HG03558 (cell line): ENCODE data around the gene CAMK2A.

Experiments
- ATAC-seq: cut with Tn5 transposase; IDR thresholded peaks from one replicate; pipeline ENCODE4 v1.9.1; 2021; ENCODE audit warnings: moderate number of reproducible peaks; ENCODE audit not compliant: unreplicated experiment; ENCODE audit errors: extremely low read depth

The CAMK2A gene

DNA sequence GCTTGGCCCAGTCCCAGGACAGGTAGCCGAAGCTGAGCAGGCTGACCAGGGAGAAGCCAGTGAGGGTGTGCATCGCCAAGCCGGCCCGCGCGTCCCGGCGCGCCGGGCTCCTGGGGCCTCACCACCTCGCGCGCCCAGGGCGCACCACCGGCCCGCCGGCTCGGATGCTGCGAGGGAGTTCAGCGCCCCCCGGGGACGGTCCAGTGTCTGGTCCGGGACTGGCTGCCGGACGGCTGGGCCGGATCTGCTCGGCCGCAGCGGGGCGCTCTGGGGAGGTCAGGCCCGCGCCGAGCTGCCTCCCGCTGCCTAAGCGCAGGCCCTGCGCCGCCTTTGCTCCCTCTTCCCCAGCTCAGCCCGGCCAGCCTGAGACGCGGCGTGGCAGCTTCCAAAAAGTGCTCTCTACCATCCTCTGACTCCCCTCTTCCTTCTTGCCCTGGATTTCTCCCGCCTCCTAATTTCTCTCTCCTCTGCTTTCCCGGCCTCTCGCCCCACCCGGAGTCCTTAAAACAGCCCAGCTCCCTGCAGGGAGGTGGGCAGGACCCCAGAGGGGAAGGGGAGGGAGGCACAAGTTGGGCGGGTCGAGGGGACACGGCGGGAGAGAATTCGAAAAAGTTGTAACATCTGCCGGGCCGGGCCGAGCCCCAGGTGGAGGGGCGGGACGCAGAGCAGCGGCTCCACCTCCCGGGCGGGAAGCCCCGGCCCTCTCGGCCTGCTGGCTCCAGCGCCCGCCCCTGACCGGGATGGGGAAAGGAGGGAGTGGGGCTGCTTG lies 12.9 kb upstream of the CAMK2A start, which contains the start of gene ARSI:
TSS of gene ARSI (minus strand) at position 605 of the 769 bp plus-strand sequence. CDS start at position 73, 532 bp downstream.
- no peak for ATAC-seq

GRCh38 chr5:150301901-150302300 lies 12.3 kb upstream of the CAMK2A start:
- ATAC-seq = no peak

DNA sequence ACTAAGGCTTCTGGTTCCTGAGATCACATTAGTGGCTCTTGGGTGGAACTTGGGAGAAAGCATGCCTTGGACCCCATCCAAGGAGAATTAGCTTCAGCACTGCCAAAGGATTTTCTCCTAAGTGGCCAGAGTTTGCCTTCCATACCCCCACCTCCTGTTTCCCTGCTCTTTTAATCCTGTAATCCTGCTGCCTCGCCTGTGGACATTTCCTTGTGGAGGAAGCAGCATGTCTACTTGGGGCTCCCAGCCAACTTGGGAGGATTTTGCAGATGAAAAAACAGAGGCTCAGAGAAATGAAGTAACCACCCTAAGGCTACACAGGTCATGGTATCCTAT lies 11.6 kb upstream of the CAMK2A start:
- ATAC-seq = no peak

DNA sequence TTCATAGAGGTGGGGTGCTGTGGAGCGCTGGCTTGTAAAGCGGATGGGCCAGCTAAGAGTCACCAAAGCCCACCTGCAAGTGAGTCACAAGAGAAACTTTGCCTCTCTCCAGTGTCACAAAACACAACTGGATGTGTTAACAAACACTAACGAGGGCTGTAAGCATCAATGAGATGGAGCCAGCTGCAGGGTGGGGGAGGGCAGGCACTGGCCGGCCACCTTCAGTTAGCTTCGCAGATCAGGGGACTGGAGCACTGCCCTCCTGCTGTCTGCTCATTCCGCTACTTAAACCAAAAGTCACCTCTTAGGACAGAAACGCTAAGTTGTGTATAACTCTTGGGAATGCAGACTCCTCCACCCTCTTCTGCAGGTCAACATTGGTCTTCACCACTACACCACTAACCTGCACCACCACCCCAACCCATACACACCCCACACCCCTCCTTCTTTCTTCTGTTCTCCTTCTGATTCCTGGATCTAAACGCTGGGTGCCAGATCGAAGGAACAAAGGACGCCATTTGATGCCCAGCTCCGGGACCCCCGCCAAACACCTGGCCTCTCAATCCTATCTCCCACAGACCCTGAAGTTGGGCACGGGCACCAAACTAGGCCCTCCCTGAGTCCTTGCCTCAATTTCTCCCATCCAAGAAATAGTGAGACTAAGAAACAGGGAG lies 11.1 kb upstream of the CAMK2A start:
- ATAC-seq = no peak

DNA sequence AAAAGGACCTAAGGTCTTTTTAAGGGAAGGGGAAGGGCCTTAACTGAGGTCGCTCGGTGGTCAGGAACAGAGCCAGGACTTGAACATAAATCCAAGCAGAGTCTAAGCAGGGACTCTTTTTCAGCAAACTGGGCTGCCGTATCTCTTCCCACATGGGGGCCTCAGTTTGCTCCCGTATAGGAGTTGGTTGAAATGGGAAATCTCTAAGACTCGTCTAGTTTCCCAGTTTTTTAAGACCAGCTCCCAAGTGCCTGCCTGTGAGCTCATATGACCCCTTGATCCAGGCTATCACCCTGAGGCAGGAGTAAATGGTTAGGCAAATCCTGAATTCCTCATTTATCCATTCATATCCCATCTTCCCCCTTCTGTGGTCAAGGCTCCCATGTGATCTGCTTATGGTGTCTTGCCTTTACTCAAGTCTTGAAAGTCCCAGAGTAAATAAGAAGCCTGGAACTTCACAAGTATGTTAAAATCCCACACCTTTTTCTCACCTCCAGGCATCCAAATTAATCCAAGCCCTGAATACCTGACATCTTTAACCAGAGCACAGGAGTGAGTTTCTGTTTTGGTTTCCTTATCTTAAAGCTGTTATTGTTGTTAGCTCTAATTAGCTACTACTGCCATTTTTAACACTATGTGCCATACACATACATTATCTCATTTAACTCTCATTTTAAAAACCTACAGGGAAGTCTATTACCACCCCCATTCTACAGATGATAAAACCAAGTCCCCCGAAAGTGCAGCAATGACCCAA lies 10.2 kb upstream of the CAMK2A start:
- no peak for ATAC-seq

GRCh38 chr5:150298701-150299451 lies 9.3 kb upstream of the CAMK2A start:
- ATAC-seq = no peak

GRCh38 chr5:150297934-150298595 lies 8.5 kb upstream of the CAMK2A start:
- no peak for ATAC-seq

- ATAC-seq = no peak
These were observed 7.8 kb upstream of the CAMK2A start for GRCh38 chr5:150297236-150297890.

- no peak for ATAC-seq
These were observed 6.9 kb upstream of the CAMK2A start for GRCh38 chr5:150296496-150296895.

DNA sequence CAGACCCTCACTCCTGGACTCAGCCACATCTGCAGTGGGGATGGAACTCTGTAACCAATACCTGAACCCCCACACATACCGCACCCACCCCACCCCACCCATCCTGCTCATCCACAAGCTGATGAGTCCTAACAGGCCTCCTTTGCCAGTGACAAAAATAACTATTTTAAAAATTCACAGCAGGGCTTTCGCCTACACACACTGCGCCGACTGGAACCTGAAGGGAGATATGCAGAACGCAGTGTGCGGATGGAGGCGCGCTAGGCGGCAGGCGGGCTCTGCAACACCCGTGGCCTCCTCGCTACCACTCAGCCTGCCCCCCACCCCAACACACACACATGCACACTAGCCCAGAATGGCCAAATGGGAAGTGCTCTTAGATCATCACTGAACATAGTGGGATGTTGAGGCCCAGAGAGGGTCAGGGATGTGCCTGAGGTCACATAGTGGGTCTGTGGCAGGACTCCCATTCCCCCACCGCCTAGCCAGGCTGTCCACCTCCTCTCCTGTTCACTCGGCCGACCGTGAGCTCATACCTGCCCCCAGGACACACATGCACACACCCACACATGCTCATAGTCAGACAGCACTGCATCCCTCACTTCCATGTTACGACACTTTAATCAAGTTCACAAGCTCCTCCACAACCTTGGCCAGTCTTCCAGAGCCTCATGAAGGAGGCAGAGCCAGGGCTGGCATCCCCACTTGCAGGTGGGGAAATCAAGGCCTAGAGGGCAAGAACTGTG lies 6.3 kb upstream of the CAMK2A start:
- ATAC-seq = no peak

GRCh38 chr5:150295172-150295634 lies 5.6 kb upstream of the CAMK2A start:
- no peak for ATAC-seq

GRCh38 chr5:150294551-150295071 lies 5.0 kb upstream of the CAMK2A start:
- ATAC-seq = no peak

DNA sequence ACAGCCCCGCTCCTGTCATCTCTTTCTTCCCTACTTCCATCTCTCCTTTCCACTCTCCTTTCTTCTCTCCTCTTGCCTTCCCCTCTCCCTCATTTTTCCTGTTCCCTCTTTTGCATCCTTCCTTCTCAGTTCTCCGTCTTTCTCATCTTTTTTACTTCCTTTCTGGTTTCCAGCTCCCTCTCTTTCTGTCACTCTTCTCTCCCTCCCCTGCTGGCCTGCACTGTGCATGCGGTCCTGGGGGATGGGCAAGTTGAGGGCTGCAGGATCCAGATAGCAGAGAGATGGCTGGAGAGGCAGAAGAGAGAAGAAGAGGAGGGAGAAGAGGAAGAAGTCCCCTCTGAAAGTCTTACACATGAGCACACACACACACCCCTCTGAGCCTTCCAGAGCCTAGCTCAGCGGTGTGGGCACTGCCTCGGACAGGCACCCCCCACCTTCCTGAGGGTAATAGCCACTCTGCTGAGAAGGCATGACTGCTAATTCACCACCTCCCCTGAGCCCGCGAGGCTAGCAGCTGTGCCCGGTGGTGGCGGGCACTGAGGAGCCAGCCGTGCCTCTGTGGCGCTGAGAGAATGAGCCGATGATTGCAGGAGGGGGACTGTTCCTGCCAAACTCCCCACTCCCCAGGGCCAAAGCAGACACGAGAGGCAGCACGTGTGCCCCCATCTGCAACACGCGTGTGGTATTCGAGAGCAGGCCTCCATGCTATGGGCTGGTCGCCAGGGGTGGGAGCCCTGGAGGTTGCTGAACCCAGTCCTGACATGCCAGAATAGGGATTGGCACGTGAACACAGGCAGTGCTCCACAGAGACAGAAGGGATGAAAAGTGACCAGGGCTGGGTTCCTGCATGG lies 3.7 kb upstream of the CAMK2A start:
- no peak for ATAC-seq

DNA sequence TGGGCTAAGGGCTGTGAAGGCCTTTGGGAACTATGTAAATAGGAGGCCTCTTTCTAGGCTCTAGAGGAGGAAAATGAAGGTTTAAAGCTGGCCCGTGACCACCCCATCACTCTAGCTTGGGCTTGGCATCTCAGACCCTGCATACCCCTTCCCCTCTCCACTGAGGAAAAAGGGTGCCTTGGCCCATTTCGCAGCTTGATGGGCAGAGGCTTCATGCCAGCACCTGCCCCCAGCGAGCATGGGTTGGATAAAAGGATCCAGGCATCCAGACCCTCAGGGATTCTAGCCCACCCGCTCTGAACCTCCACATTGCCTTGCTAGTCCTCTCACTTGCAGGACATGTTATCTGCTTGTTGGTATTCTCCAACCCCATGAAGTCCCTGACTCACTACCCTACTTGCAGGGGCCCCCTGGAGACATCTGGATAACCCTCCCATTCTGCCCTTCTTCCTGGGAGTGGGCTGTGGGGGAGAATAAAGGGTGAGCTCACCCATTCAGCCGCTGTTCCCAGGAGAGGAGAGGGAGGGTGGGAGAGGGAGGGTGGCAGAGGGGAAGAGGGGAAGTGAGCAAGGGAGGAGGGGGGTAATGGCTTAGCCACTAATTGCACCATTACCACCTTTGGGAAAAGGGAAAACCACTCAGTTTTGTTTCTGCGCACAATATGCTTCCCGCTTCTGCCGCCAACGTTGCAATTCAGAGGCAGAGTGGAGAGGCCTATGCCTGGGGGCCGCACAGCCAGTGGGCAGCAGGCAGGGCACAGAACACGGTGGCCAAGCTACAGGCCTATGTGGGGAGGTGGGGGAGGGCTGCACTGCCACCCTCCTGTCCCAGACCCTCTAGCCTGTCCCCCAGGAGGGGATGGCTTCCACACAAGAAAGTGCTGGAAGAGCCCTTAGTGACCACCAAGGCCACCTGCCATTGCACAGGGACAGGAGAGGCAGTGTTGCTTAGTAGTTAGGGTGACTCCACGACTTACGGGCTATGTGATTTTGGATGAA lies 2.1 kb upstream of the CAMK2A start:
- no peak for ATAC-seq

- ATAC-seq = no peak
These were observed 782 bp downstream of the CAMK2A start for GRCh38 chr5:150288791-150289190.

DNA sequence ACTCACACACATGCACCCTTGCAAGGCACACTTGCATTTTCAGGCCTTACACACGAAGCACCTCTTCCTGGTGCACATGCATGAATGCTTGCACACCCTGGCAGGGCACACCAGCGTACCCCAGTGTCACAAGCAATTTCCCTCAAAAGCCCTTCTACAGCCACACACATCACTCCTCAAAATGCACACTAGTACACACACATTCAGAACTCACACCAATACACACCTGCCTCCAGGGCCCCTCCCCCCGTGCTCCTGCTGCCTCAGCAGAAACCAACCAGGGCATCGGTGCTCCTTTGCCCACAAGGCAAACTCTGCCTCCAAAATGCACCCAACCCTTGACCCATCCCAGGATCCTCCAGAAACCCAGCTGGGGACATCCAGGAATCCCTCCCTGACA lies 1.2 kb downstream of the CAMK2A start:
- ATAC-seq = no peak
